GM18499 (cell line): Measurements from ENCODE around the gene LGALS12.
"Not testable (repeated sequence)": the region's sequence is repeated elsewhere in the genome, so short reads cannot be mapped to it uniquely, and the experiment has no call there.

Experiments
- ATAC-seq: cut with Tn5 transposase; IDR thresholded peaks from one replicate; pipeline ENCODE4 v1.9.1; 2021; ENCODE audit warnings: moderate number of reproducible peaks; ENCODE audit not compliant: insufficient read depth, unreplicated experiment

Gene LGALS12

DNA sequence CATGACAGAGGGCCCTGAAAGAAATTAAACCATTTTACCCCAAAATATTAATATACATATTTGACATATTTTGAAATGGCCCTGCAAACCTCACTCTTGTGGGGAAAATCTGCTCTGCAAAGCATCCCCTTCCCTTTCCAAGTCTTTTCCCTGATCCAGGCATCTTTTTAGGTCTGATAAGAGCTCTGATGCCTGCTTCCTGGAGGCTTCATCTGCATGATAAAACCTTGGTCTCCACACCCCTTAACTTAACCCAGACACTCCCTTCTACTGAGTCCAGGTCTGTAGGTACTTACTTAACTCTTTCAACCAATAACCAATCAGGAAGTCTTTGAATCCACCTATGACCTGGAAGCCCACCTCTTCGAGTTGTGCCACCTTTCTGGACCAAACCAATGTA lies 1.8 kb upstream of the LGALS12 start:
- ATAC-seq: no peak

- no peak for ATAC-seq
These were observed 824 bp upstream of the LGALS12 start for GRCh38 chr11:63504933-63505586.

GRCh38 chr11:63506876-63507275 lies 992 bp downstream of the LGALS12 start:
- no peak for ATAC-seq

GRCh38 chr11:63507511-63507910 lies 1.6 kb downstream of the LGALS12 start:
- ATAC-seq: no peak

DNA sequence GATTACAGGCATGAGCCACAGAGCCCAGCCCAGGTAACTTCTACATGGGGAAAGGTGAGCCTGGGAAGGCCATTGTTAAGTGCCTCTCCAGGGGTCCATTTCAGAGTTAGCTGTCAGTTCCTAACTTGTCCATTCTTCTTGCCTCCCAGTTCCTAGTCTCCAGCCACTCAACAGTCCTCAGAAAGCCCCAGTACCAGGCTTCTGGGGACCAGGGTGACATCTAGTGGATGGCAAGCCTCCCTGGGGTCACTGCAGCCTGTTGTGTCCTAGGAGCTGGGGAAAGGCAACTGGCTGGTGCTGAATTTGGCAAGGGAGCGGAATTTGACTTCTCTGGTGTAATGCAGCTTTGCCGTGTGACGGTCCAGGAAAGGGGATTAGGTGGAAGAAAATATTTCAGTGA lies 2.1 kb downstream of the LGALS12 start:
- no peak for ATAC-seq

- no peak for ATAC-seq
These were observed 2.9 kb downstream of the LGALS12 start for GRCh38 chr11:63508745-63509144.

DNA sequence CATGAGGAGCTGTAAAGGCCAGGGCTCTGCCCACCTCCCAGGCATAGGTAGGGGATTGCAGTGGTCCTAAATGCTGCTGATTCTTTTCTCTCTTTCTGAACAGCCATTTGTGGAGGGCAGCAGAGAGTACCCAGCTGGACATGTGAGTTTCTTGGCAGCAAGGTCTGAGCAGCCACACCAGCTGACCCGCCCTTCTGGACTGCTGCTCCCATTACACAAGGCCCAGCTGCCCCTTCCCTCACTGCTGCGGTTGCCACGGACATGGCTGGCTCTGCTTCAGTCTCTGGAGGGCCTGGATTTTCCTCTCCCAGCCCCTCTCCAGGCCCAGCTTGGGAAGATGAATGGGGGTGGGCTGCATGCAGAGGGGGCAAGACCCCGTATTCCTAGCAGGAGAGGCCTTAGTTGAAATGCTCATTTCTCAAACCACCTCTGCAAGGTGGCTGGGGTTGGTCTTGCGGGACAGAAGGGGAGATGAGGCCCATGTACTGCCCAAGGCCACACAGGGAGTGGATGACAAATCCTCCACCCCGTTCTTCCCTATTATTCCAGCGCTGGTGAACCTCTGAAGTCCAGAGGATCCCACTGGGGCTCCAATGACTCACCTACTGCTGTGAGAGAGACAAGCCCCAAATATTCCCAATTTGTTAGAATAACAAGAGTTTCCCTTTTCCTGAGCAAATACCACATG lies 4.6 kb downstream of the LGALS12 start:
- no peak for ATAC-seq

DNA sequence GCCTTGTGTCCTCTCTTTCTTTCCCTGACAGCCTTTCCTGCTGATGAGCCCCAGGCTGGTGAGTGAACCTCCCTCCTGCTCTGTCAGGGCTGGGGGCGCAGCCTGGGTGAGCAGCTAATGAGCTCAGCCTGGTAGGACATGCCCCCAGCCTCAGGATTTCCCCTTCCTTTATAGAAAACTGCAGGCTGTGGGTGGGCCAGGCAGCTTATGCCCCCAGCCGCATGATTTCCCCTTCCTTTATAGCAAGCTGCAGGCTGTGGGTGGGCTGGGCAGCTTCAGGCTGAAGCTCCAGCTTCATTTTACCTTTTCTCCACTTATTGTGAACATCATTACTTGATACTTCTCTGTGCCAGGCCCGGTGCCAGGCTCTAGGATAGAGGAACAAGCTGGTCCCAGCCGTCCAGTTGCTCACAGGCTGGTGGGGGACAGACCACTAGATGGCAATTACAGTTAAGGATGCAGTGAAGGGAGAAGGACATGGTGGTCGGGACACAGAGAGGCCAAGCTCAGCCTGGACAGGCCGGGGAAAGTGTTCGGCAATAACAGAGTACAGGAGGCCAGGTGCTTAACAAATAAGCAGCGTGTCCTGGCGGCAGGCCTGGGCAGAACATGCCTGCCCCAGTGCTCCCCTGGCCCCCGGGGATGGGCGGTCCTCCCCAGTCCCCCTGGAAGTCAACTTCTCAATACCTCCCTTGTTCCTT lies 5.3 kb downstream of the LGALS12 start:
- ATAC-seq: no peak

- ATAC-seq: no peak
These were observed 6.9 kb downstream of the LGALS12 start for GRCh38 chr11:63512816-63513215.

DNA sequence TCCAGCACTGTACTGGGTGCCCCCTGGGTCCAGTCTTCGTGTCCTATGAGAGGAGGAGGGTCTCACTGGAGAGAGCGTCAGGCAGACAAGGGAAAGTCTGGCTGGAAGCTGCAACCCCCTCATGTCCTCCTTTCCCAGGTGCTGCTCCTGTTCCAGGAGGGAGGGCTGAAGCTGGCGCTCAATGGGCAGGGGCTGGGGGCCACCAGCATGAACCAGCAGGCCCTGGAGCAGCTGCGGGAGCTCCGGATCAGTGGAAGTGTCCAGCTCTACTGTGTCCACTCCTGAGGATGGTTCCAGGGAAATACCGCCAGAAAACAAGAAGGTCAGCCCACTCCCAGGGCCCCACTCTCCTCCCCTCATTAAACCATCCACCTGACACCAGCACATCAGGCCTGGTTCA lies 10.2 kb downstream of the LGALS12 start:
- no peak for ATAC-seq

DNA sequence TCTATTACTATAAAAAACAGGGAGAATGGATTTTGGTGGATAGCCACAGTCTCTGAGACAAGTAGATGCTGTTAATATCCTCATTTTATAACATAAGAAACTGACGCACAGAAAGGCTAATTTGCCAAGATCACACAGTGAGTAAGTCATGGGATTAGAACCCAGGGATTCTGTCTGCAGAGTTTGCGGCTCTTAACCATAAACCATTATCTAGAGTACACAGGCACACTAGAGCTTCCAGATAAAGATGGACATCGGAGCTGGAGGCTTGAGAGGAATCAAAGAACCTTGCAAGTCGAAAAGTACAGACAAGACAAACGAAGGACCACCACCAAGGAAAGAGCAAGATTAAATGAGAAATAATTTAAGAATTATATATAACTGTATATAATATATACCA lies 11.3 kb downstream of the LGALS12 start:
- no peak for ATAC-seq

DNA sequence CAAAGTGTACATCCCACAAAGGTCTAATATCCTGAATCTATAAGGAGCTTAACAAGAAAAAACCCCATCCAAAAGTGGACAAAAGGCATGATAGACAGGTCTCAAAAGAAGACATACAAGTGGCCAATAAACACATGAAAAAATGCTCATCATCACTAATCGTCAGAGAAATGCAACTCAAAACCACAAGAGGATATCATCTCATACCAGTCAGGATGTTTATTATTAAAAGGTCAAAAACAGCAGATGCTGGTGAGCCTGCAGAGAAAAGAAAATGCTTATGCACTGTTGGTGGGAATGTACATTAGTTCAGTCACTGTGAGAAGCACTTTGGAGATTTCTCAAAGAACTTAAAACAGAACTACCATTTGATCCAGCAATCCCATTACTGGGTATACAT lies 12.7 kb downstream of the LGALS12 start:
- no peak for ATAC-seq

- ATAC-seq: no peak
These were observed 14.8 kb downstream of the LGALS12 start for GRCh38 chr11:63520606-63521170.

DNA sequence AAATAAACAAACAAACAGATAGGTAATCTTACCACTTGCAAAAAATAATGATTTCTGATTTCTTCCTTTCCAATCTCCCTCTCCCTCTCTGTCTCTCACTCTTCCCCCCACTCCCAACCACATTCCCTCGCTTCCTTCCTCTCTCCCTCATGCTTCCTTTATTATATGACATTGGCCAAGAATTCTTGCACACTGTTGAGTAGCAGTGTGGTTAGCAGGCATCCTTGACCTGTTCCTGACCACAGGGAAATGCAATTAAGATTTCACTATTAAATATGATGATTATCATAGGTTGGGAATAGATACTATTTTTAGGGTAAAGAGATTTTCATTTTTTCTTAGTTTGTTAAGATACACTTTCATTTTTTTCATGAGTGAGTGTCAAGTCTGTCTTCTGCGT lies 16.0 kb downstream of the LGALS12 start:
- ATAC-seq: no peak

DNA sequence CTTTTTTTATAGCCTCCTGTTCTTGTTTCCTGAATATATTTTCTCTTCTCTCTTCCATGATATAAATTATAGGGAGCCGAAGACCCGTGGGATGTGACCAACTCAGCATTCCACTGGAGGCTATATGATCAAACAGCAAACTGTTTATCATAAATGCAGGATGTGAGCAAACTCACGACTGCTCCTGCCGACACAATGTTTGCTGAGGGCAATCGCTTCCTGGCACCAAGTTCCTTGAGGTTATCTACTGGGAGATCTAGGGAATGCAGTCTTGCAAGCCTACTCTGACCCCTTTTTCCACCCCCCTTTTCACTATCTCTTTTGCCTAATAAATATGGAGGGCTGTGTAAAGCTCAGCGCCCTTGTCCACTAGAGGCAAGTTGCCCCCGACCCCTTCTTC lies 17.3 kb downstream of the LGALS12 start:
- ATAC-seq: no peak

GRCh38 chr11:63527667-63528066 lies 21.8 kb downstream of the LGALS12 start:
- ATAC-seq: no peak

GRCh38 chr11:63528156-63528555 lies 22.3 kb downstream of the LGALS12 start:
- not testable (repeated sequence) for ATAC-seq

GRCh38 chr11:63528729-63529278 lies 22.9 kb downstream of the LGALS12 start:
- not testable (repeated sequence) for ATAC-seq

DNA sequence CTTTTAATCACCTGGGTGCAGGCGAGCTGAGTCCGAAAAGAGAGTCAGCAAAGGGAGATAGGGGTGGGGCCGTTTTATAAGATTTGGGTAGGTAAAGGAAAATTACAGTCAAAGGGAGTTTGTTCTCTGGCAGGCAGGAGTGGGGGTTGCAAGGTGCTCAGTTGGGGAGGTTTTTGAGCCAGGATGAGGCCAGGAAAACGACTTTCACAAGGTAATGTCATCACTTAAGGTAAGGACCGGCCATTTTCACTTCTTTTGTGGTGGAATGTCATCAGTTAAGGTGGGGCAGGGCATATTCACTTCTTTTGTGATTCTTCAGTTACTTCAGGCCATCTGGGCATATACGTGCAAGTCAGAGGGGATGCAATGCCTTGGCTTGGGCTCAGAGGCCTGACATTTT lies 23.5 kb downstream of the LGALS12 start:
- ATAC-seq: not testable (repeated sequence)

- no peak for ATAC-seq
These were observed 24.1 kb downstream of the LGALS12 start for GRCh38 chr11:63530021-63530420.
